Prostate gland (tissue), 2 donors: ENCODE results near the gene CDK4.

ENCODE experiments used
- CTCF ChIP-seq, 4 experiments: fragments of 200-600 bp in 2 of 4; fragments of 450-650 bp in 2 of 4; sonication (generic) in 2 of 4; IDR thresholded peaks; 1 replicate in 3 of 4; 2 replicates in 1 of 4; pipeline ENCODE4 v1.5.1; 2016 to 2019; ENCODE audit warnings: antibody characterized with exemption in 4 of 4, mild to moderate bottlenecking in 2 of 4, moderate library complexity in 2 of 4
- POLR2A ChIP-seq: fragments of 450-650 bp; IDR thresholded peaks from one replicate; pipeline ENCODE4 v1.6.1; 2016; ENCODE audit warnings: antibody characterized with exemption, mild to moderate bottlenecking
- POLR2AphosphoS5 ChIP-seq: sonication (generic); formaldehyde crosslinking; IDR thresholded peaks from one replicate; pipeline ENCODE4 v1.6.1; 2017; ENCODE audit warnings: antibody characterized with exemption

- no peak for TF ChIP-seq CTCF (IDR thresholded peaks at IDR 0.05)
- TF ChIP-seq POLR2A, result no peak
- TF ChIP-seq POLR2AphosphoS5, result no peak
These were observed 700 bp downstream of the CDK4 start for GRCh38 chr12:57751432-57751787.
